ENCODE results near the gene TAC3. TPM values are rescaled to one million over a fixed set of nuclear protein-coding genes. Genes with fewer than 3 reads are reported as not detected.

Gene TAC3
- total RNA-seq, 1 experiment from 2014 or later = not detected

GRCh38 chr12:56993346-56993745, 23.0 kb downstream of the TAC3 start:
- TF ChIP-seq EZH2 (IDR thresholded peaks at IDR 0.05; ENCODE audit: low read length, unreplicated experiment) (no peak), EZH2phosphoT487 (IDR thresholded peaks at IDR 0.05; ENCODE audit: borderline replicate concordance, low read length) (no peak), CTCF (conservative IDR thresholded peaks at IDR 0.05; ENCODE audit: low read depth, low read length) (no peak)
- no peaks in the 10 kb centered on the region for H3K9me2 ChIP-seq (replicated peaks; ENCODE audit: low read length)
- no peaks in the 10 kb centered on the region for H3K36me3 ChIP-seq (ENCODE audit: low read depth, low read length)
- BruUV-seq (replicated peaks) = no TSS peak
- no peak overlapping the region for H3K4me2 ChIP-seq (ENCODE audit: low read length)
- no peak overlapping the region for H3K27ac ChIP-seq (ENCODE audit: low read length)
- CTCF ChIA-PET = no interaction called here
- H3F3A ChIP-seq (ENCODE audit: low read length, unreplicated experiment) = no peaks in the 10 kb centered on the region
- intact Hi-C loops (cut with micrococcal nuclease) = no loop called here
- H3K9me3 ChIP-seq (ENCODE audit: low read length) = no peaks in the 10 kb centered on the region
- no peaks in the 10 kb centered on the region for H3K27me3 ChIP-seq (ENCODE audit: low read length)
- POLR2A ChIA-PET (ENCODE audit: unreplicated experiment) = no interaction called here
- no peaks in the 10 kb centered on the region for H3K4me1 ChIP-seq (ENCODE audit: insufficient read depth, low read length)
- DNase-seq (no peak), ATAC-seq (no peak)
- no peak overlapping the region for H3K9ac ChIP-seq (ENCODE audit: low read length)
- no peaks in the 10 kb centered on the region for H4K20me1 ChIP-seq (ENCODE audit: low read length)
- H2AFZ ChIP-seq (ENCODE audit: low read length) = no peak overlapping the region
- H3K79me2 ChIP-seq (ENCODE audit: low read length) = no peaks in the 10 kb centered on the region
- H3K4me3 ChIP-seq (ENCODE audit: low read length) = no peak overlapping the region

- Histone ChIP-seq H3F3A (ENCODE audit: low read length, unreplicated experiment) (no peaks in the 10 kb centered on the region), H3K9me2 (replicated peaks; ENCODE audit: low read length) (no peaks in the 10 kb centered on the region), H3K4me3 (ENCODE audit: low read length) (no peak overlapping the region), H3K4me2 (ENCODE audit: low read length) (no peak overlapping the region), H3K27me3 (ENCODE audit: low read length) (no peaks in the 10 kb centered on the region), H3K79me2 (ENCODE audit: low read length) (no peaks in the 10 kb centered on the region), H3K27ac (ENCODE audit: low read length) (no peak overlapping the region), H2AFZ (ENCODE audit: low read length) (no peak overlapping the region), H3K9me3 (ENCODE audit: low read length) (no peaks in the 10 kb centered on the region), H4K20me1 (ENCODE audit: low read length) (no peaks in the 10 kb centered on the region), H3K9ac (ENCODE audit: low read length) (no peak overlapping the region), H3K36me3 (ENCODE audit: low read depth, low read length) (no peaks in the 10 kb centered on the region), H3K4me1 (ENCODE audit: insufficient read depth, low read length) (peaks cover 8% of the 10 kb centered on the region)
- TF ChIP-seq CTCF (conservative IDR thresholded peaks at IDR 0.05; ENCODE audit: low read depth, low read length) = no peak
- CTCF ChIA-PET = no interaction called here
- no peak for ATAC-seq
- no TSS peak for BruUV-seq (replicated peaks)
- DNase-seq = no peak
- intact Hi-C loops (cut with micrococcal nuclease) = no loop called here
- POLR2A ChIA-PET (ENCODE audit: unreplicated experiment) = no interaction called here
These were observed 24.7 kb downstream of the TAC3 start for GRCh38 chr12:56991319-56992246.

GRCh38 chr12:56990648-56991318, 25.5 kb downstream of the TAC3 start:
- Histone ChIP-seq H3K9me3 (ENCODE audit: low read length) (no peaks in the 10 kb centered on the region), H3F3A (ENCODE audit: low read length, unreplicated experiment) (no peaks in the 10 kb centered on the region), H3K36me3 (ENCODE audit: low read depth, low read length) (no peaks in the 10 kb centered on the region), H3K27ac (ENCODE audit: low read length) (no peak overlapping the region), H2AFZ (ENCODE audit: low read length) (no peak overlapping the region), H4K20me1 (ENCODE audit: low read length) (no peaks in the 10 kb centered on the region), H3K9ac (ENCODE audit: low read length) (no peak overlapping the region), H3K4me2 (ENCODE audit: low read length) (no peak overlapping the region), H3K79me2 (ENCODE audit: low read length) (no peaks in the 10 kb centered on the region), H3K27me3 (ENCODE audit: low read length) (no peaks in the 10 kb centered on the region), H3K4me3 (ENCODE audit: low read length) (no peak overlapping the region), H3K4me1 (ENCODE audit: insufficient read depth, low read length) (peaks cover 16% of the 10 kb centered on the region), H3K9me2 (replicated peaks; ENCODE audit: low read length) (no peaks in the 10 kb centered on the region)
- no peak for DNase-seq
- intact Hi-C loops (cut with micrococcal nuclease) = no loop called here
- BruUV-seq (replicated peaks) = no TSS peak
- no peak for ATAC-seq
- ChIA-PET POLR2A (ENCODE audit: unreplicated experiment) (no interaction called here), CTCF (no interaction called here)
- TF ChIP-seq CTCF (conservative IDR thresholded peaks at IDR 0.05; ENCODE audit: low read depth, low read length) (no peak), EZH2 (IDR thresholded peaks at IDR 0.05; ENCODE audit: low read length, unreplicated experiment) (no peak), EZH2phosphoT487 (IDR thresholded peaks at IDR 0.05; ENCODE audit: borderline replicate concordance, low read length) (no peak)
